ENCODE data around the gene LPCAT2.

DNA sequence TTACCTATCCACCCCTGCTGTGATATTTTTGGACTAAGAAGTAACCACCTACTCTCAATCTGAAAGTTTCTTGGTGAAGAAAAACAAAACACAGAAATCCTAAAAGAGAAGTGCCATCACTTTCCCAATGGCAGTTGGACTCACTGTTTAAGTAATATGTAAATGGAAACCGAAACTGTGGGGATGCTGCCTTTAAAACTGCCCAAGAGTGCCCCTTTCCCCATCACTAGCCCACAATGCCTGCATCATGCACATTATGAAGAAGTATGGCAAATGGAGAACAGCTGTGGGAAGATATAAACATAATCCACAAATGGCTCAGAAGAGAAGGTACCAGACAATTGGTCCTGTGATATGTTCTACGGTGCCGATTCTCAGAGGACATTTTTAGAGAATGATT, 113.4 kb downstream of the LPCAT2 start:
- TF ChIP-seq, protein P1, sequence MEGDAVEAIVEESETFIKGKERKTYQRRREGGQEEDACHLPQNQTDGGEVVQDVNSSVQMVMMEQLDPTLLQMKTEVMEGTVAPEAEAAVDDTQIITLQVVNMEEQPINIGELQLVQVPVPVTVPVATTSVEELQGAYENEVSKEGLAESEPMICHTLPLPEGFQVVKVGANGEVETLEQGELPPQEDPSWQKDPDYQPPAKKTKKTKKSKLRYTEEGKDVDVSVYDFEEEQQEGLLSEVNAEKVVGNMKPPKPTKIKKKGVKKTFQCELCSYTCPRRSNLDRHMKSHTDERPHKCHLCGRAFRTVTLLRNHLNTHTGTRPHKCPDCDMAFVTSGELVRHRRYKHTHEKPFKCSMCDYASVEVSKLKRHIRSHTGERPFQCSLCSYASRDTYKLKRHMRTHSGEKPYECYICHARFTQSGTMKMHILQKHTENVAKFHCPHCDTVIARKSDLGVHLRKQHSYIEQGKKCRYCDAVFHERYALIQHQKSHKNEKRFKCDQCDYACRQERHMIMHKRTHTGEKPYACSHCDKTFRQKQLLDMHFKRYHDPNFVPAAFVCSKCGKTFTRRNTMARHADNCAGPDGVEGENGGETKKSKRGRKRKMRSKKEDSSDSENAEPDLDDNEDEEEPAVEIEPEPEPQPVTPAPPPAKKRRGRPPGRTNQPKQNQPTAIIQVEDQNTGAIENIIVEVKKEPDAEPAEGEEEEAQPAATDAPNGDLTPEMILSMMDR (IDR thresholded peaks at IDR 0.05; ENCODE audit: low read depth, low read length) = no peak
- TF ChIP-seq POLR2A (IDR thresholded peaks at IDR 0.05; ENCODE audit: extremely low read depth, insufficient read length) = no peak

All from NB4 (cell line).